ENCODE data around the gene ANKRD26. TPM values are rescaled to one million over a fixed set of nuclear protein-coding genes. Genes with fewer than 3 reads are reported as not detected.

The ANKRD26 gene
- total RNA-seq, 1 experiment from 2014 or later = 16.3 TPM

GRCh38 chr10:26997610-26998009 lies 102.7 kb downstream of the ANKRD26 start:
- H3K9ac ChIP-seq (ENCODE audit: low read length) = no peak overlapping the region
- no peaks in the 10 kb centered on the region for H3K27me3 ChIP-seq (ENCODE audit: low read length)
- no peak overlapping the region for H3K4me3 ChIP-seq (ENCODE audit: low read length)
- no peaks in the 10 kb centered on the region for H3K4me1 ChIP-seq (ENCODE audit: low read length)
- no peaks in the 10 kb centered on the region for H3K79me2 ChIP-seq (ENCODE audit: low read length)
- peaks cover 19% of the 10 kb centered on the region; the same call in 1 of the 2 replicates for H3K36me3 ChIP-seq (ENCODE audit: insufficient read depth, low read length)
- no peaks in the 10 kb centered on the region for H3K9me2 ChIP-seq (replicated peaks; ENCODE audit: insufficient read depth, low read length)
- H3K4me2 ChIP-seq (ENCODE audit: low read depth, low read length, poor library complexity, severe bottlenecking) = no peak overlapping the region
- no peak for DNase-seq
- H2AFZ ChIP-seq (ENCODE audit: low read length) = no peak overlapping the region
- no peaks in the 10 kb centered on the region for H4K20me1 ChIP-seq (ENCODE audit: insufficient read depth, low read depth, low read length)
- peaks cover 2% of the 10 kb centered on the region; the same call in 1 of the 2 replicates for H3K9me3 ChIP-seq (ENCODE audit: low read length)
- no peak overlapping the region for H3K27ac ChIP-seq (ENCODE audit: low read length)

GRCh38 chr10:26994743-26995142 lies 105.6 kb downstream of the ANKRD26 start:
- no peaks in the 10 kb centered on the region for H3K79me2 ChIP-seq (ENCODE audit: low read length)

GRCh38 chr10:26987851-26988250 lies 112.4 kb downstream of the ANKRD26 start:
- Histone ChIP-seq H3K4me2 (ENCODE audit: low read depth, low read length, poor library complexity, severe bottlenecking) (no peak overlapping the region), H3K27ac (ENCODE audit: low read length) (no peak overlapping the region), H3K9me2 (replicated peaks; ENCODE audit: insufficient read depth, low read length) (no peaks in the 10 kb centered on the region), H3K27me3 (ENCODE audit: low read length) (no peaks in the 10 kb centered on the region), H3K9me3 (ENCODE audit: low read length) (no peaks in the 10 kb centered on the region), H3K36me3 (ENCODE audit: insufficient read depth, low read length) (no peaks in the 10 kb centered on the region), H2AFZ (ENCODE audit: low read length) (no peak overlapping the region), H3K9ac (ENCODE audit: low read length) (no peak overlapping the region), H3K4me3 (ENCODE audit: low read length) (no peak overlapping the region), H3K4me1 (ENCODE audit: low read length) (peaks cover 10% of the 10 kb centered on the region), H4K20me1 (ENCODE audit: insufficient read depth, low read depth, low read length) (no peaks in the 10 kb centered on the region), H3K79me2 (ENCODE audit: low read length) (no peaks in the 10 kb centered on the region)
- DNase-seq = no peak

More at GRCh38 chr10:26994743-26995142, 105.6 kb downstream of the ANKRD26 start:
- Histone ChIP-seq H4K20me1 (ENCODE audit: insufficient read depth, low read depth, low read length) (no peaks in the 10 kb centered on the region), H3K36me3 (ENCODE audit: insufficient read depth, low read length) (0 out of 2 replicates have a peak, but pooled peaks cover 3% of the 10 kb centered on the region), H3K4me3 (ENCODE audit: low read length) (no peak overlapping the region), H3K9ac (ENCODE audit: low read length) (no peak overlapping the region), H3K4me1 (ENCODE audit: low read length) (no peaks in the 10 kb centered on the region), H3K27ac (ENCODE audit: low read length) (no peak overlapping the region), H3K27me3 (ENCODE audit: low read length) (no peaks in the 10 kb centered on the region), H2AFZ (ENCODE audit: low read length) (no peak overlapping the region), H3K9me3 (ENCODE audit: low read length) (no peaks in the 10 kb centered on the region), H3K9me2 (replicated peaks; ENCODE audit: insufficient read depth, low read length) (no peaks in the 10 kb centered on the region), H3K4me2 (ENCODE audit: low read depth, low read length, poor library complexity, severe bottlenecking) (no peak overlapping the region)
- no peak for DNase-seq

GRCh38 chr10:26983156-26983555 lies 117.1 kb downstream of the ANKRD26 start:
- H3K4me3 ChIP-seq (ENCODE audit: low read length) = no peak overlapping the region
- H3K9ac ChIP-seq (ENCODE audit: low read length) = no peak overlapping the region
- no peaks in the 10 kb centered on the region for H4K20me1 ChIP-seq (ENCODE audit: insufficient read depth, low read depth, low read length)
- no peaks in the 10 kb centered on the region for H3K9me3 ChIP-seq (ENCODE audit: low read length)
- 0 out of 2 replicates have a peak overlapping the region, but pooled peaks have one; percentile 13 for H2AFZ ChIP-seq (ENCODE audit: low read length)
- peak overlapping the region; percentile 95 for H3K27ac ChIP-seq (ENCODE audit: low read length)
- no peaks in the 10 kb centered on the region for H3K79me2 ChIP-seq (ENCODE audit: low read length)
- peaks cover 47% of the 10 kb centered on the region for H3K4me1 ChIP-seq (ENCODE audit: low read length)
- DNase-seq = no peak
- no peaks in the 10 kb centered on the region for H3K36me3 ChIP-seq (ENCODE audit: insufficient read depth, low read length)
- no peaks in the 10 kb centered on the region for H3K9me2 ChIP-seq (replicated peaks; ENCODE audit: insufficient read depth, low read length)
- H3K27me3 ChIP-seq (ENCODE audit: low read length) = no peaks in the 10 kb centered on the region
- no peak overlapping the region for H3K4me2 ChIP-seq (ENCODE audit: low read depth, low read length, poor library complexity, severe bottlenecking)

GRCh38 chr10:26982058-26982457 lies 118.2 kb downstream of the ANKRD26 start:
- H3K9me2 ChIP-seq (replicated peaks; ENCODE audit: insufficient read depth, low read length) = no peaks in the 10 kb centered on the region
- peak overlapping the region; percentile 44; the same call in 1 of the 2 replicates for H3K4me3 ChIP-seq (ENCODE audit: low read length)
- peak overlapping the region; percentile 95 for H3K27ac ChIP-seq (ENCODE audit: low read length)
- H3K4me1 ChIP-seq (ENCODE audit: low read length) = peaks cover 57% of the 10 kb centered on the region
- H3K9ac ChIP-seq (ENCODE audit: low read length) = peak overlapping the region; percentile 53
- no peaks in the 10 kb centered on the region for H3K79me2 ChIP-seq (ENCODE audit: low read length)
- peak overlapping the region; percentile 51 for H3K4me2 ChIP-seq (ENCODE audit: low read depth, low read length, poor library complexity, severe bottlenecking)
- H3K36me3 ChIP-seq (ENCODE audit: insufficient read depth, low read length) = no peaks in the 10 kb centered on the region
- no peak overlapping the region for H2AFZ ChIP-seq (ENCODE audit: low read length)
- no peaks in the 10 kb centered on the region for H4K20me1 ChIP-seq (ENCODE audit: insufficient read depth, low read depth, low read length)
- H3K9me3 ChIP-seq (ENCODE audit: low read length) = no peaks in the 10 kb centered on the region
- DNase-seq = peak; percentile 57
- H3K27me3 ChIP-seq (ENCODE audit: low read length) = no peaks in the 10 kb centered on the region

- peak; percentile 89 for DNase-seq
- H3K27ac ChIP-seq (ENCODE audit: low read length) = peak overlapping the region; percentile 95
- H3K4me3 ChIP-seq (ENCODE audit: low read length) = peak overlapping the region; percentile 44; the same call in 1 of the 2 replicates
- H3K4me1 ChIP-seq (ENCODE audit: low read length) = peaks cover 58% of the 10 kb centered on the region
- no peaks in the 10 kb centered on the region for H3K9me2 ChIP-seq (replicated peaks; ENCODE audit: insufficient read depth, low read length)
- peak overlapping the region; percentile 51 for H3K4me2 ChIP-seq (ENCODE audit: low read depth, low read length, poor library complexity, severe bottlenecking)
- no peaks in the 10 kb centered on the region for H3K9me3 ChIP-seq (ENCODE audit: low read length)
- no peak overlapping the region for H2AFZ ChIP-seq (ENCODE audit: low read length)
- H3K36me3 ChIP-seq (ENCODE audit: insufficient read depth, low read length) = no peaks in the 10 kb centered on the region
- H4K20me1 ChIP-seq (ENCODE audit: insufficient read depth, low read depth, low read length) = no peaks in the 10 kb centered on the region
- peak overlapping the region; percentile 54 for H3K9ac ChIP-seq (ENCODE audit: low read length)
- H3K27me3 ChIP-seq (ENCODE audit: low read length) = no peaks in the 10 kb centered on the region
- H3K79me2 ChIP-seq (ENCODE audit: low read length) = no peaks in the 10 kb centered on the region
Observed at GRCh38 chr10:26981232-26981824, 119.0 kb downstream of the ANKRD26 start.

GRCh38 chr10:26978519-26978918 lies 121.8 kb downstream of the ANKRD26 start:
- Histone ChIP-seq H4K20me1 (ENCODE audit: insufficient read depth, low read depth, low read length) (no peaks in the 10 kb centered on the region), H3K4me1 (ENCODE audit: low read length) (peaks cover 55% of the 10 kb centered on the region), H3K27ac (ENCODE audit: low read length) (no peak overlapping the region), H3K9ac (ENCODE audit: low read length) (no peak overlapping the region), H3K36me3 (ENCODE audit: insufficient read depth, low read length) (no peaks in the 10 kb centered on the region), H3K79me2 (ENCODE audit: low read length) (no peaks in the 10 kb centered on the region), H3K4me2 (ENCODE audit: low read depth, low read length, poor library complexity, severe bottlenecking) (no peak overlapping the region), H3K27me3 (ENCODE audit: low read length) (no peaks in the 10 kb centered on the region), H3K9me2 (replicated peaks; ENCODE audit: insufficient read depth, low read length) (no peaks in the 10 kb centered on the region), H3K4me3 (ENCODE audit: low read length) (no peak overlapping the region), H3K9me3 (ENCODE audit: low read length) (no peaks in the 10 kb centered on the region), H2AFZ (ENCODE audit: low read length) (no peak overlapping the region)
- DNase-seq = no peak

GRCh38 chr10:26977635-26978034 lies 122.7 kb downstream of the ANKRD26 start:
- Histone ChIP-seq H3K9ac (ENCODE audit: low read length) (no peak overlapping the region), H3K9me2 (replicated peaks; ENCODE audit: insufficient read depth, low read length) (no peaks in the 10 kb centered on the region), H3K27ac (ENCODE audit: low read length) (peak overlapping the region; percentile 15; the same call in 1 of the 2 replicates), H3K4me2 (ENCODE audit: low read depth, low read length, poor library complexity, severe bottlenecking) (no peak overlapping the region), H3K27me3 (ENCODE audit: low read length) (no peaks in the 10 kb centered on the region), H3K4me1 (ENCODE audit: low read length) (peaks cover 46% of the 10 kb centered on the region), H3K4me3 (ENCODE audit: low read length) (no peak overlapping the region), H4K20me1 (ENCODE audit: insufficient read depth, low read depth, low read length) (no peaks in the 10 kb centered on the region), H3K79me2 (ENCODE audit: low read length) (no peaks in the 10 kb centered on the region), H3K9me3 (ENCODE audit: low read length) (no peaks in the 10 kb centered on the region), H3K36me3 (ENCODE audit: insufficient read depth, low read length) (no peaks in the 10 kb centered on the region), H2AFZ (ENCODE audit: low read length) (0 out of 2 replicates have a peak overlapping the region, but pooled peaks have one; percentile 17)
- DNase-seq = no peak
